ENCODE results near the gene CDH16.

Gene CDH16

GRCh38 chr16:66940236-66940635 lies 21.6 kb upstream of the CDH16 start:
- no peaks in the 10 kb centered on the region for H3K27me3 ChIP-seq (ENCODE audit: insufficient read depth, poor library complexity, severe bottlenecking)
- DNase-seq (ENCODE audit: low read depth in 1 of 2, low spot score in 1 of 2), result no peak
- no peak for TF ChIP-seq POLR2AphosphoS5 (IDR thresholded peaks at IDR 0.05; ENCODE audit: low read depth)
- no peak for TF ChIP-seq GABPA (IDR thresholded peaks at IDR 0.05; ENCODE audit: low read depth)
- no peak overlapping the region for H3K4me3 ChIP-seq (replicated peaks; ENCODE audit: insufficient read depth, low read length)
- no peak overlapping the region for H3K27ac ChIP-seq (replicated peaks)

- no peak for DNase-seq (ENCODE audit: low read depth in 1 of 2, low spot score in 1 of 2)
- no peak for TF ChIP-seq SPI1 (IDR thresholded peaks at IDR 0.05; ENCODE audit: borderline replicate concordance, low read depth)
- TF ChIP-seq CTCF (IDR thresholded peaks at IDR 0.05; ENCODE audit: insufficient read depth, low read length), result no peak
- TF ChIP-seq POLR2AphosphoS5 (IDR thresholded peaks at IDR 0.05; ENCODE audit: low read depth), result no peak
- TF ChIP-seq REST (IDR thresholded peaks at IDR 0.05; ENCODE audit: insufficient replicate concordance, low read depth), result no peak
- TF ChIP-seq GABPA (IDR thresholded peaks at IDR 0.05; ENCODE audit: low read depth), result no peak
- no peak overlapping the region for H3K4me3 ChIP-seq (replicated peaks; ENCODE audit: insufficient read depth, low read length)
- no peak overlapping the region for H3K27ac ChIP-seq (replicated peaks)
- no peaks in the 10 kb centered on the region for H3K27me3 ChIP-seq (ENCODE audit: insufficient read depth, poor library complexity, severe bottlenecking)
Observed at GRCh38 chr16:66939366-66939765, 20.7 kb upstream of the CDH16 start.

- Histone ChIP-seq H3K27ac (replicated peaks) (no peak overlapping the region), H3K4me3 (replicated peaks; ENCODE audit: insufficient read depth, low read length) (no peak overlapping the region), H3K27me3 (ENCODE audit: insufficient read depth, poor library complexity, severe bottlenecking) (no peaks in the 10 kb centered on the region)
- no peak for DNase-seq (ENCODE audit: low read depth in 1 of 2, low spot score in 1 of 2)
- TF ChIP-seq REST (IDR thresholded peaks at IDR 0.05; ENCODE audit: insufficient replicate concordance, low read depth) (no peak), CTCF (IDR thresholded peaks at IDR 0.05; ENCODE audit: insufficient read depth, low read length) (no peak), GABPA (IDR thresholded peaks at IDR 0.05; ENCODE audit: low read depth) (no peak), SPI1 (IDR thresholded peaks at IDR 0.05; ENCODE audit: borderline replicate concordance, low read depth) (no peak), POLR2AphosphoS5 (IDR thresholded peaks at IDR 0.05; ENCODE audit: low read depth) (no peak)
Observed at GRCh38 chr16:66937725-66938337, 19.1 kb upstream of the CDH16 start.

- DNase-seq (ENCODE audit: low read depth in 1 of 2, low spot score in 1 of 2), result no peak
- H3K4me3 ChIP-seq (replicated peaks; ENCODE audit: insufficient read depth, low read length), result no peak overlapping the region
- no peak overlapping the region for H3K27ac ChIP-seq (replicated peaks)
- TF ChIP-seq REST (IDR thresholded peaks at IDR 0.05; ENCODE audit: insufficient replicate concordance, low read depth) (no peak), CTCF (IDR thresholded peaks at IDR 0.05; ENCODE audit: insufficient read depth, low read length) (no peak), POLR2AphosphoS5 (IDR thresholded peaks at IDR 0.05; ENCODE audit: low read depth) (no peak), SPI1 (IDR thresholded peaks at IDR 0.05; ENCODE audit: borderline replicate concordance, low read depth) (no peak), GABPA (IDR thresholded peaks at IDR 0.05; ENCODE audit: low read depth) (no peak)
- no peaks in the 10 kb centered on the region for H3K27me3 ChIP-seq (ENCODE audit: insufficient read depth, poor library complexity, severe bottlenecking)
Observed at GRCh38 chr16:66936889-66937554, 18.3 kb upstream of the CDH16 start.

Measured in HL-60 (cell line).